Naive B cell (primary cell): Measurements from ENCODE around the gene STXBP5. TPM values are rescaled to one million over a fixed set of nuclear protein-coding genes. Genes with fewer than 3 reads are reported as not detected.

Experiments
- ATAC-seq, 2 donors: fragments of 150-1000 bp; cut with Tn5 transposase; 2 replicates each; pipeline ENCODE4 v1.10.0; 2021; ENCODE audit warnings: low read depth in 2 of 2, mild to moderate bottlenecking in 2 of 2, moderate library complexity in 2 of 2
- DNase-seq: peaks from one replicate; pipeline ENCODE4 v3.0.0; 2022
- H3K27ac Mint-ChIP-seq, 6 donors: one replicate each; pipeline ENCODE4 v1.8.0; 2020 to 2022; ENCODE audit warnings: mild to moderate bottlenecking in 6 of 6, mixed read lengths in 6 of 6, moderate library complexity in 5 of 6, inconsistent platforms in 2 of 6
- H3K27me3 Mint-ChIP-seq, 3 donors: one replicate each; pipeline ENCODE4 v1.8.0; 2021 to 2022; ENCODE audit warnings: mixed read lengths in 3 of 3, mild to moderate bottlenecking in 1 of 3
- H3K36me3 Mint-ChIP-seq, 2 donors: one replicate each; pipeline ENCODE4 v1.8.0; 2020 to 2022; ENCODE audit warnings: mixed read lengths in 2 of 2, inconsistent platforms in 1 of 2, mild to moderate bottlenecking in 1 of 2
- H3K4me1 Mint-ChIP-seq, 3 donors: one replicate each; pipeline ENCODE4 v1.8.0; 2020 to 2022; ENCODE audit warnings: mixed read lengths in 3 of 3, inconsistent platforms in 1 of 3, mild to moderate bottlenecking in 1 of 3, moderate library complexity in 1 of 3
- H3K4me3 Mint-ChIP-seq, 8 donors: one replicate each; pipeline ENCODE4 v1.8.0; 2020 to 2022; ENCODE audit warnings: mild to moderate bottlenecking in 8 of 8, mixed read lengths in 8 of 8, moderate library complexity in 8 of 8, inconsistent platforms in 2 of 8
- H3K9me3 Mint-ChIP-seq, 7 donors: one replicate each; pipeline ENCODE4 v1.8.0; 2020 to 2022; ENCODE audit warnings: mixed read lengths in 7 of 7, mild to moderate bottlenecking in 5 of 7, inconsistent platforms in 2 of 7, moderate library complexity in 1 of 7
- polyA plus RNA-seq, 6 donors: library from polyadenylated mRNA; unstranded; fragments of 300-500 nt; fragmentation: Illumina TruSeq; gene quantifications; one replicate each; pipeline ENCODE4 v1.2.3, GENCODE V29; 2021; ENCODE audit warnings: low read depth in 6 of 6

STXBP5 gene
- polyA plus RNA-seq, 6 donors from 2014 or later, result 2.2 to 5.0 (median 2.9) TPM

DNA sequence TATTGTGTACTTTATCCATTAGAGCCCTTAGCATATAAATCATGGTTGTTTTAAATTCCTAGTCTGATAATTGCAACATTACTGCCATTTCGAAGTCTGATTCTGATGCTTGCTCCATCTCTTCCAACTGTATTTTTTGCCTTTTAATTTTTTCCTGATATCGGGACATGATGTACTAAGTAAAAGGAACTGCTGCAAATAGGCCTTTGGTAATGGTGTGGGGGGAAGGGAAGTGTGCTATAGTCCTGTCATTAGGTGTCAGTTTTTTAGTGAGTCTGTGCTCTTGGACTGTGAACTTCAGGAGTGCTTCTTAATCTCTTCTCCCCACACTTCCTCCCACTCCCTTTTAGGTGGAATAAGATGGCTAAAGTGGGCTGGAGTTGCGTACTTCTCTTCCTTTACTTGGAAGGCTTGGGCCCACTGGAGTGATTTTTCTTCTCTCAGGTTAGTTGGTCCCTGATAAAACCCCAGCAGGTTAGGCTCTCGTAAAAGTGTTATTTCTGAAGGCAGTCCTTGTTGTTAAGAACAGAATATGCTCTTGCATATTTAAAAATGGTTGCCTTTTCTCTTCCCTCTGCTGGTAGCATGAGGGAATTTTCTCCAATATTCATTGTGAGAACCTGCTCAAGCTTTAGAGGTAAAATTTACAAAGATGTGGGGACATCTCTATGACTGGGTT is 18.1 kb downstream of the STXBP5 start:
- H3K9me3 Mint-ChIP-seq, result no peaks in the 10 kb centered on the region
- H3K4me1 Mint-ChIP-seq, result peaks cover 21 to 37% (median 22%) of the 10 kb centered on the region in 3 donors
- H3K27me3 Mint-ChIP-seq, result no peaks in the 10 kb centered on the region
- H3K4me3 Mint-ChIP-seq, result no peak overlapping the region
- DNase-seq (no peak), ATAC-seq (peak in 1 of 2 donors; percentile 32)
- peak overlapping the region in 1 of 6 donors; percentile 7 for H3K27ac Mint-ChIP-seq
- peaks cover 0 to 4% of the 10 kb centered on the region in 2 donors for H3K36me3 Mint-ChIP-seq

DNA sequence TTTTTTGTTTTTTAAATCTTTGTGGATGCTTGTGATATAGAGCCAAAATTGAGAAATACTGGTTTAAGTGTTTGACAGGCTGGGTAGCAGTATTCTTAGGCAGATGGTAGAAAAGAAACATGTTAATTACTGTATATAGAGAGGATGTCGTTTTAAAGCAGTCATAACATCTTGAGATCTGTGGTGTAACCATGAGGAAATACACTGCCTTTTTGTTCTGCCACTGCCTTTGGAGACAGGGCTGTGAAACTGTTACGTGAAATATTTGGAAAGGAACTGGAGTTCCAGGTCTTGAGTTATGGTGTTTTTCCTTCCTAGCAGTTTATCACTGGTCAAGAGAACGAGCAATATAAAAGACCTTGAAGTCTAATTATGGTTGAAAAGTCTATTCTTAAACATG is 19.5 kb downstream of the STXBP5 start:
- DNase-seq, result no peak
- Mint-ChIP-seq H3K27me3 (no peaks in the 10 kb centered on the region), H3K4me3 (no peak overlapping the region), H3K36me3 (peaks cover 0 to 4% of the 10 kb centered on the region in 2 donors), H3K27ac (no peak overlapping the region), H3K4me1 (peaks cover 30 to 46% (median 34%) of the 10 kb centered on the region in 3 donors), H3K9me3 (no peaks in the 10 kb centered on the region)
- ATAC-seq, result no peak

DNA sequence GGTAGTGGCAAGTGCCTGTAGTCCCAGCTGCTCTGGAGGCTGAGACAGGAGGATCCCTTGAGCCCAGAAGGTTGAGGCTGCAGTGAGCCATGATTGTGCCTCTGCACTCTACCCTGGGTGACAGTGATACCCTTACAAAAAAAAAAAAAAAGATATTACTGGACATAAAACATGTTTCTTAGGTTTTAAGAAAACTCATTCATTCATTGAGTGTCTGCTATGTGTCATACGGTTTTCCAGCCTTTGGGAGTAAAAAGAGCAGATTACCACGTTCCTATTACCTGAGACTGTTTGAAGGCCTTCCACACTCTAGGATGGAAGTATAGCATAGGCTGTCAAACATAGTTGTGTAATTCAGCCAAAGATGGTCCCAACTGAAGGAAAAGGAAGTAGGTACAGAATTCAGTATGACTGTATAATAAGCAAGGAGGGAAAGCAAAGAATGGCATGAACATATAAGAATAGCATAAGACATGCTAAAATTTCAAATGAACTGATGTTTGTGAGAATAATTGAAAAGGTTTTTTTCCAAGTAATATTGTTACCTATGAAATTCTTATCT is 22.0 kb downstream of the STXBP5 start:
- Mint-ChIP-seq H3K27ac (peak overlapping the region in 1 of 6 donors; percentile 9), H3K36me3 (peaks cover 0 to 4% of the 10 kb centered on the region in 2 donors), H3K27me3 (no peaks in the 10 kb centered on the region), H3K9me3 (no peaks in the 10 kb centered on the region), H3K4me3 (no peak overlapping the region), H3K4me1 (peaks cover 21 to 28% (median 28%) of the 10 kb centered on the region in 3 donors)
- ATAC-seq, result no peak
- no peak for DNase-seq

DNA sequence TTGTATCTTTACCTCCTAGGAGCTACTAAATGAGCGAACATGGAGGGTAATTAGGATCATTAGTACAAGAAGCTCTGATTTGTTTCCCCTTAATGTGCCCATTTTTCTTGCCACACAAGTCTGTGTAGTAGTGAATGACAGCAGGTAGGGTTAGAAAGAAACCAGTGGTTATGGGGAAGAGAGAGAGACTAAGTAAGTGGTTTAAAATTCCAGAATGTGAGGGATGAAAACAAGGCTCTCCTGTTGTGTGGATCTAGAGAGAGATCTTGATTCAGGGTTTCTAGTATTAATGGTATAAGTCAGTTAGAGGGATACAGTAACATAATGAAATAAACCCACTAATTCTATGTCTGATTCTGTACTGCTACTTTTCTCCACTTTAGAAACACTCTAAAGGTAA is 22.7 kb downstream of the STXBP5 start:
- ATAC-seq, result no peak
- Mint-ChIP-seq H3K4me1 (peaks cover 18 to 24% (median 23%) of the 10 kb centered on the region in 3 donors), H3K9me3 (no peaks in the 10 kb centered on the region), H3K36me3 (peaks cover 0 to 1% of the 10 kb centered on the region in 2 donors), H3K4me3 (no peak overlapping the region), H3K27ac (no peak overlapping the region), H3K27me3 (no peaks in the 10 kb centered on the region)
- DNase-seq, result no peak

DNA sequence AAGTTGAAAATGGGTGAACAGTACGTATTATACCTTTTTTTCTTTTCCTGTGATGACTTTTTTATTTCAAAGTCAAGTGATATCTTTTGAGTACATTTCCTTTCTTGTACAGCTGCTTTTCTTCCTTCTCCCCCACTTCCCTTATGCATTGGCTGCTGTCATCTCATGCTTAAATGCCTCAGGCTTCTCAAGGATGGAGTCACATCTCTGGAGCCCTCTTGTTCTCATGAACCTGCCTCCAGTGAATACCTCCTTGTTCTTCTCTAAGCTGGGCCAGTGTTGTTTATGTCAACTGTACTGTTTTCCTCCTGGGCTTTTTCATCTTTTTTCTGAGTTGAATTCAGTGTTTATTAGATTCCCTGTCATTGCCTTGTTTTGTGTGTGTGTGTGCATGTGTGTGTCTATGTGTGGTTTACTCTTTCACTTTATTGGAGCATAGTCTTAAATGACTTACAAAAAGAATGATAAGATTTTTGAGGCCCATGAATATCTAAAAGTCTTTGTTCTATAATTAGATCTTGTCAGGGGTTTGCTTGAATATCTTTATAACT is 23.6 kb downstream of the STXBP5 start:
- H3K4me3 Mint-ChIP-seq, result no peak overlapping the region
- H3K4me1 Mint-ChIP-seq, result peaks cover 12 to 19% (median 18%) of the 10 kb centered on the region in 3 donors
- H3K36me3 Mint-ChIP-seq, result no peaks in the 10 kb centered on the region
- H3K27me3 Mint-ChIP-seq, result no peaks in the 10 kb centered on the region
- ATAC-seq (no peak), DNase-seq (no peak)
- H3K9me3 Mint-ChIP-seq, result no peaks in the 10 kb centered on the region
- H3K27ac Mint-ChIP-seq, result peak overlapping the region in 3 of 6 donors; percentile 6 to 54 (median 12)

DNA sequence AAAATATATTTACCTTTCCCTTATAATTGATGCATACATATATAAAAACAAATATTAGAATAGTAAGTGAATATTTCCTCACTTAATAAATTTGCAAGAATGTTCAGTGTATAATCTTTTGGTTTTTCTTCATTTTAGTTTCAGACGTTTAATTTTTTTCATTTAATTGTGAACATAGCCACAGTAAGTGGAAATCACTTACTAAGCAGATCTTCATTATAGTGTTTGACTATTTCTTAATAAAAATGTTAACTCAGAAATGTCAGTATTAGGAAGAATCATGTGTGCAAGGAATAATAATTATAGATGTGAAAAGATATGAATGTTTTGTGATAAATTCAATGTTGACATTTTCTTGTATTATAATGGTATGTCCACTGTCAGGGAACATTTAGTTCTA is 27.4 kb downstream of the STXBP5 start:
- no peak overlapping the region for H3K4me3 Mint-ChIP-seq
- no peaks in the 10 kb centered on the region for H3K9me3 Mint-ChIP-seq
- peaks cover 12 to 18% (median 15%) of the 10 kb centered on the region in 3 donors for H3K4me1 Mint-ChIP-seq
- H3K36me3 Mint-ChIP-seq, result no peaks in the 10 kb centered on the region
- DNase-seq (no peak), ATAC-seq (no peak)
- no peaks in the 10 kb centered on the region for H3K27me3 Mint-ChIP-seq
- H3K27ac Mint-ChIP-seq, result no peak overlapping the region

DNA sequence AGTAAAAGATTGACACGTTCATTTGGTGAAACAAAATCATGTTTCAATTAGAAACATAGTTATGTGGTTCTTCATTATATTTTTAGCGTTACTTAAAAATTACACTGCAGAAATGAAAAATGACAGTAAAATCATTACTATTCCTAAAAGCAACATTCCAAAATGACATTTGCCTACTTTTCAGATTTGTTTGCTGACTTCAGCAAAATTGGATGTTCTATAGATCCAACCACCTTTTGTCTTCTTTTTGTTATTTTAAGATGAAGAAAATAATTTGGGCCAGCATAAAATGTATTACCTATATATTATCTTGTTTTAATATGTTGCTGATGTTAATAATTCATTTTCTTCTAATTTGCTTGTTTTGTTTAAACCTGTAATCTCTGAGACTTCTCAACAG is 30.5 kb downstream of the STXBP5 start:
- Mint-ChIP-seq H3K27me3 (no peaks in the 10 kb centered on the region), H3K27ac (peak overlapping the region in 1 of 6 donors; percentile 27), H3K9me3 (no peaks in the 10 kb centered on the region), H3K36me3 (peaks cover 0 to 13% of the 10 kb centered on the region in 2 donors), H3K4me1 (no peaks in the 10 kb centered on the region), H3K4me3 (no peak overlapping the region)
- DNase-seq (no peak), ATAC-seq (no peak)

DNA sequence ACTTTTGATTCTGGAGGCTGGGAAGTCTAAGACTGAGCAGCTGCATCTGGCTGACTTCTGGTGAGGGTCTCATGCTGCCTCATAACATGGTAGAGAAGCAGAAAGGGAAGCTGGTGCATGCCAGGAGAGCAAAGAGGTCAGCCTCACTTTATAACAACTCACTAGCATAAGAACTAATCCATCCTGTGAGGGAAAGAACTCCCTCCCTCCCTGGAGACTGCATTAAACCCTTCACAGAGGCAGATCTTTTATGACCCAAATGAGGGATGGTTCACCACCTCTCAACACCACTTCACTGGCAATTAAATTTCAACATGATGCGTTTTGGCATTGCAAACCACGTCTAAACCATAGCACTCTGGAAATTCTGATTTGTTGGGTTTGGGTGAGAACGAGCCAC is 33.9 kb downstream of the STXBP5 start:
- H3K27me3 Mint-ChIP-seq, result no peaks in the 10 kb centered on the region
- no peak for ATAC-seq
- no peaks in the 10 kb centered on the region for H3K9me3 Mint-ChIP-seq
- no peak overlapping the region for H3K4me3 Mint-ChIP-seq
- H3K27ac Mint-ChIP-seq, result no peak overlapping the region
- peaks cover 0 to 22% of the 10 kb centered on the region in 2 donors for H3K36me3 Mint-ChIP-seq
- DNase-seq, result no peak
- no peaks in the 10 kb centered on the region for H3K4me1 Mint-ChIP-seq

DNA sequence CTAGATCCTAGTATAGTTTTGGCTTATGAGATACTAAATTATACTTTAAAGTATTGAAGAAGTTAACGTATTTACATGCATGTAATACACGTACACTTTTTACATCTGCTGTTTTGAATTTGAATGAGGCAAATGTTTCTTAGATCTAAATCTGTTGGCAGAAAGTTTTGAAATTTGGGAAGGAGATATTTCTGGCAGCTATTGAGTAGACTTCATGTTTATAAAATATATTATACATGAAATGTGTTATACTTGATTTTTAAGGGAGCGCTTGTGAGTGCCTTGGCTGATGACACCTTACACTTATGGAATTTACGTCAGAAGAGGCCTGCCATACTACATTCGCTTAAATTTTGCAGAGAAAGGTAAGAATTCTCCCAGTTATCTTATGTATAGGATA is 34.7 kb downstream of the STXBP5 start:
- DNase-seq, result no peak
- Mint-ChIP-seq H3K9me3 (no peaks in the 10 kb centered on the region), H3K4me3 (no peak overlapping the region), H3K36me3 (peaks cover 0 to 22% of the 10 kb centered on the region in 2 donors), H3K27me3 (no peaks in the 10 kb centered on the region), H3K4me1 (no peaks in the 10 kb centered on the region), H3K27ac (no peak overlapping the region)
- ATAC-seq, result no peak

DNA sequence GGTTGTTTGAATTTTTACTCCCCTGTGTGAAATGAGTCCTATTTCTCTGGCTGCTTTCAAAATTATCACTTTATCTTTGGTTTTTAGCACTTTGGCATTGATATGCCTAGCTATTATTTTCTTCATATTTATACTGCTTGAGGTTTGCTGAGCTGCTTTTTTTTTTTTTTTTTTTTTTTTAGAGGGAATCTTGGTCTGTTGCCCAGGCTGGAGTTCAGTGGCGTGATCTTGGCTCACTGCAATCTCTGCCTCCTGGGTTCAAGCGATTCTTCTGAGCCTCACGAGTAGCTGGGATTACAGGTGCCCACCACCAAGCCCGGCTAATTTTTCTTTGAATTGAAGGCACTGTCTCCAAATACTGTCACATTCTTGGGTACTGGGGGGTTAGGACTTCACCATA is 40.6 kb downstream of the STXBP5 start:
- Mint-ChIP-seq H3K4me1 (no peaks in the 10 kb centered on the region), H3K36me3 (peaks cover 15 to 25% of the 10 kb centered on the region in 2 donors), H3K9me3 (peaks cover 0 to 3% (median 0%) of the 10 kb centered on the region in 7 donors), H3K4me3 (no peak overlapping the region), H3K27ac (no peak overlapping the region), H3K27me3 (no peaks in the 10 kb centered on the region)
- DNase-seq, result no peak
- ATAC-seq, result no peak

DNA sequence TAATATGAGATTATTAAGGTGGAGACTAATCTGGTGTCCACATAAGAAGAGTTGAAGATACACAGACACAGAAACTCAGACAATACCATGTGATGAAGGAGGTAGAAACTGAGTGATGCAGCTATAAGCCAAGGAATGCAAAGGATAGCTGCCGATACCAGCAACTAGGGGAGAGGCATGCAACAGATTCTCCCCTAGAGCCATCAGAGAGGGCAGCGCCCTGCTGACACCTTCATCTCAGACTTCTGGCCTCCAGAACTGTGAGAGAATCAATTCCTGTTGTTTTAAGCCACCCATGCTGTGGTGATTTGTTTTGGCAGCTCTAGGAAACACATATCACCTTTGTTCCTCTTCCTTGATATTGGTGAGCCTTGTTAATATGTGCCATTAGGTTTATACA is 41.5 kb downstream of the STXBP5 start:
- Mint-ChIP-seq H3K9me3 (peaks cover 0 to 3% (median 0%) of the 10 kb centered on the region in 7 donors), H3K4me1 (no peaks in the 10 kb centered on the region), H3K27ac (no peak overlapping the region), H3K27me3 (no peaks in the 10 kb centered on the region), H3K36me3 (peaks cover 16 to 23% of the 10 kb centered on the region in 2 donors), H3K4me3 (peak overlapping the region in 1 of 8 donors; percentile 22)
- DNase-seq, result no peak
- ATAC-seq, result no peak

DNA sequence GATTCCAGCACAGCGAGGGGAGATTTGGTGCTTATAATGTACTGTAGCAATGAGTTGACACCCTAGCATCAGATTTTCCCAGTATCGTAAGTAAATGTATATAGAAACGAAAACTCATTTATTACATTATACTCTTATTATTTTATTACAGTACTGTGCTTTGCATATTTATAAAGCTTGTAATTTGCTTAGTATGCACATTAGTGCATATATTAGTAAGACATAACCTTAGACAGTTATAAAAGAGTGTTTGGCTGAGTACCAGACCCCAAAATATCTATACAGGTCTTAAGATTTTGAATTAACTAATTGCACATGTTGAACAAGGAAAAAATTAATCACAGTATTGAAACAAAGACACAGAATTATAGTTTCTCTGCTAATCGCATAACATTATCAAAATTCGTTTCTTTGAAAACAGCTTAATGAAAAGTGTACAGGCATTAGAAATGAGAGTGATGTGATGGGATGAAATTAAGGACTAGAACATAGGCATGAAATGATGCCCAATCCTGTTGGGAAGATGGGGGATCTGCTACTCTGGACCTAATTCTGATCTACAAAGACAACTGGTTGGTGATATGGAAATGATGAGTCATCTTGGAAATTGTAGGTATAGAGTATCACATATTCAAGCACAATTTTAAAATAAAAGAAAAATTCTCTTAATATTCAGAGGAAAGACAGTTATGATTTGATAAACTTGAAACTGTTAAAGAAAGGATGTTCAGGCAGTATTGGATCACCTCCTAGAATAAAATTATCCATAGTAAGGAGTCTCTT is 42.8 kb downstream of the STXBP5 start:
- Mint-ChIP-seq H3K36me3 (peaks cover 16 to 19% of the 10 kb centered on the region in 2 donors), H3K27ac (no peak overlapping the region), H3K4me1 (no peaks in the 10 kb centered on the region), H3K4me3 (no peak overlapping the region), H3K27me3 (no peaks in the 10 kb centered on the region), H3K9me3 (peaks cover 0 to 4% (median 0%) of the 10 kb centered on the region in 7 donors)
- no peak for ATAC-seq
- no peak for DNase-seq

DNA sequence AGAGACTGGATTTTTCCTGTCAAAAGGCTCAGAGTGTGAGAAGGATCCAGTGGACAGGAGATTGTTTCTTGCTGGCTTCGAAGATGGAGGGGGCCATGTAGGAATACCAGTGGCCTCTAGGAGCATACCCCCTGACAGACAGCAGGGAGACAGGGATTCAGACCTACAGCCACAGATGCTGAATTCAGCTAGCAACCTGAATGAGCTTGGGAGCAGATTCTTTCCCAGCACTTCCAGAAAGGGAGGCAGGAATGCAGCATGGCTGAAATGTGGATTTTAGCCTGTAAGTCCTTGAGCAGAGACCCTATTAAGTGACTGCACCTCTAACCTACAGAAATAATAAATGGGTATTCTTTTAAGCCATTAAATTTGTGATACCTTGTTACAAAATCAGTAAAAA is 44.6 kb downstream of the STXBP5 start:
- Mint-ChIP-seq H3K27me3 (no peaks in the 10 kb centered on the region), H3K4me3 (no peak overlapping the region), H3K27ac (no peak overlapping the region), H3K36me3 (peaks cover 16 to 19% of the 10 kb centered on the region in 2 donors), H3K9me3 (peaks cover 0 to 13% (median 4%) of the 10 kb centered on the region in 7 donors), H3K4me1 (no peaks in the 10 kb centered on the region)
- ATAC-seq (no peak), DNase-seq (no peak)
